Tibial artery (tissue), 4 donors: ENCODE measurements around the gene EXT2.

Experiments
- DNase-seq, 2 donors: peaks; one replicate each; pipeline ENCODE4 v3.0.0-alpha.2; 2019
- H3K27ac ChIP-seq, 2 donors: fragments of 200-600 bp; sonication (generic) in 1 of 2; 1 replicate in 1 of 2; 2 replicates in 1 of 2; pipeline ENCODE4 v1.5.1; 2018 to 2019; ENCODE audit warnings: mild to moderate bottlenecking in 1 of 2
- H3K27me3 ChIP-seq, 2 donors: fragments of 200-600 bp; sonication (generic) in 1 of 2; one replicate each; pipeline versions ENCODE4 v1.5.1 to v1.6.0; 2016 to 2019
- H3K36me3 ChIP-seq, 3 donors: fragments of 200-600 bp; sonication (generic) in 2 of 3; one replicate each; pipeline ENCODE4 v1.5.1; 2016 to 2019; ENCODE audit warnings: mild to moderate bottlenecking in 2 of 3
- H3K4me1 ChIP-seq, 4 donors: fragments of 200-600 bp; sonication (generic) in 2 of 4; 1 replicate in 3 of 4; 2 replicates in 1 of 4; pipeline ENCODE4 v1.5.1; 2016 to 2019
- H3K4me3 ChIP-seq, 2 donors: fragments of 200-600 bp; sonication (generic) in 1 of 2; 1 replicate in 1 of 2; 2 replicates in 1 of 2; pipeline ENCODE4 v1.5.1; 2018 to 2019; ENCODE audit warnings: mild to moderate bottlenecking in 2 of 2
- H3K9me3 ChIP-seq, 3 donors: fragments of 200-600 bp; sonication (generic) in 1 of 3; one replicate each; pipeline ENCODE4 v1.5.1; 2016 to 2019
- intact Hi-C: fragments of 100-400 bp; cut with DNase I; formaldehyde crosslinking; loops from one replicate; pipeline ENCODE4 v1.15.0; 2023; ENCODE audit warnings: low total_unique reads
- TF ChIP-seq, protein P1 (sequence below), 2 experiments: fragments of 200-600 bp in 1 of 2; fragments of 450-650 bp in 1 of 2; IDR thresholded peaks; one replicate each; pipeline ENCODE4 v1.5.1; 2017 to 2019; ENCODE audit warnings: antibody characterized with exemption in 2 of 2, mild to moderate bottlenecking in 1 of 2, moderate library complexity in 1 of 2

EXT2 gene

DNA sequence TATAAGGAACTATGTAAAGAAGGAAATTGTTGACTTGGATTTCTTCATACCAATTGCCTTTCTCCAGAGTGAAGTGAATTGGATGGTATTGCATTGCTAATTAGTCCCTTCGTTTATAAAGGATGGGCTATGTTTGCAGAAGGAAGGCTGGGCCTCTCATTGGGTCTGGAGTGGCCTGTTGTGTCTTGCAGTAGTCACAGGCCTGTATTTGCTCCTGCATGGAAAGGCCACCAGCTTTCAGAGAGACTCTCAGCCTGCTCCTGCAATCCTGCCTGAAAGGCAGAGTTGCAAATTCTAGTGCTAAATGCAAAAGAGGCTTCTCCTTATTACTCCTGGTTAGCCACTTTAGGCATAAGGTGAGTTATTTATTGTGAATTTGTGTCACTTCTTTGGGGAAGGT is 103.8 kb downstream of the EXT2 start:
- peaks cover 4 to 18% (median 14%) of the 10 kb centered on the region in 3 donors for H3K36me3 ChIP-seq
- no peaks in the 10 kb centered on the region for H3K4me1 ChIP-seq
- H3K27ac ChIP-seq, result no peak overlapping the region
- TF ChIP-seq, protein P1, sequence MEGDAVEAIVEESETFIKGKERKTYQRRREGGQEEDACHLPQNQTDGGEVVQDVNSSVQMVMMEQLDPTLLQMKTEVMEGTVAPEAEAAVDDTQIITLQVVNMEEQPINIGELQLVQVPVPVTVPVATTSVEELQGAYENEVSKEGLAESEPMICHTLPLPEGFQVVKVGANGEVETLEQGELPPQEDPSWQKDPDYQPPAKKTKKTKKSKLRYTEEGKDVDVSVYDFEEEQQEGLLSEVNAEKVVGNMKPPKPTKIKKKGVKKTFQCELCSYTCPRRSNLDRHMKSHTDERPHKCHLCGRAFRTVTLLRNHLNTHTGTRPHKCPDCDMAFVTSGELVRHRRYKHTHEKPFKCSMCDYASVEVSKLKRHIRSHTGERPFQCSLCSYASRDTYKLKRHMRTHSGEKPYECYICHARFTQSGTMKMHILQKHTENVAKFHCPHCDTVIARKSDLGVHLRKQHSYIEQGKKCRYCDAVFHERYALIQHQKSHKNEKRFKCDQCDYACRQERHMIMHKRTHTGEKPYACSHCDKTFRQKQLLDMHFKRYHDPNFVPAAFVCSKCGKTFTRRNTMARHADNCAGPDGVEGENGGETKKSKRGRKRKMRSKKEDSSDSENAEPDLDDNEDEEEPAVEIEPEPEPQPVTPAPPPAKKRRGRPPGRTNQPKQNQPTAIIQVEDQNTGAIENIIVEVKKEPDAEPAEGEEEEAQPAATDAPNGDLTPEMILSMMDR (IDR thresholded peaks at IDR 0.05), result no peak
- intact Hi-C loops, result no loop called here
- no peaks in the 10 kb centered on the region for H3K27me3 ChIP-seq
- H3K9me3 ChIP-seq, result no peaks in the 10 kb centered on the region
- no peak for DNase-seq
- H3K4me3 ChIP-seq, result no peak overlapping the region

DNA sequence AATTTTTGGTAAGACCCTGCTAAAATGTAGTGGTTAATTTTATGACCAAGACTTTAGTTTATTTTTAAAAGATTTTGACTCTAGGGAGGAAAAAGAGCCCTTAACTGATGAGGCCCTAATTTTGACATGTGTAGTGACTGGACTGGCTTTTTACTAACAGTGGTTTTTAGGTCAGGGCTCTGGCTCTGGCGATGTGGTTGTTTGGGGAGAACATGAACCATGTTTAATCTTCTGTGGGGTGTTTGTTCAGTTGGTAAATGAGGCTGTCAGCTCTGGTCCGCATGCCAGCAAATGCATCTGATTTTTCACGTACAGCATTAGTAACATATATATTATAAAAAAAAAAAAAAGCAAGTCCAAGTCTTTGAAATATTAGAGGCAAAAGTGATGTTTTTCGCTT is 104.3 kb downstream of the EXT2 start:
- no peaks in the 10 kb centered on the region for H3K27me3 ChIP-seq
- TF ChIP-seq, protein P1 (IDR thresholded peaks at IDR 0.05), result no peak
- H3K4me3 ChIP-seq, result no peak overlapping the region
- no peaks in the 10 kb centered on the region for H3K4me1 ChIP-seq
- H3K36me3 ChIP-seq, result peaks cover 4 to 18% (median 14%) of the 10 kb centered on the region in 3 donors
- H3K9me3 ChIP-seq, result no peaks in the 10 kb centered on the region
- intact Hi-C loops, result no loop called here
- no peak for DNase-seq
- H3K27ac ChIP-seq, result no peak overlapping the region

DNA sequence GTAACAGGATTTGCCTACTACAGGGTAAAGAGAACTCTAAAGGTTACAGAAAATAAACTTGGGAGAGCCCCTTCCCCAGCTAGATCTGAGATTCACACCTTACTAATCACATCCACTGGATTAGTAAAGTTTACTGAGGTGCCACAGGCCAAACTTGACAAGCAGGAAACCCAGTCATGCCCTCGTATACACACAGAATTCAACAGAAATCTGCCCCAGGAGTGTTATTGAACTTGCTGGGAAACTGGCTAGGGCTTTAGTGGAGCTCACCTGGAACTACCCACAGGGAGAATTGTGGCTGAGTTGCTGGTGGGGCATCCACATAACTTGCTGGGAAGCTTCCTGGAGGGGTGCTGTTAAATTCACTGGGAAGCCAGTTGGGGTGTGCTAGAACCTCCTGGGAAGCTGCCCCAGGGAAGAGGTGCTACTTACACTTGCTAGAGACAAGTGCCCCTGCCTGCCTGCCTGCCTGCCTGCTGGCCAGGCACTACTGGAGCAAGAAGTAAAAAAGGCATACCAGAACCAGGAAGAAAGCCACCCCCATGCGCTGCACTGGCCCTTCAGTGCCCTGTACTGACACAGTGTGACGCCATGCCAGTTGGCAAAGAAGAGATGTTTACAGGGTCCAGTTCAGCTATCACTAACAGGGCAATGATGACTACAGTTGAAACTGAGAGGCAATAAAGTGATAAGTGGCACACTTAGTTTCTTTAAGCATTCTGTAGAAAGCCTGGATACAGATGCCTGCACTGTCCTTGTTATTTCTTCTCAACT is 108.0 kb downstream of the EXT2 start:
- TF ChIP-seq, protein P1 (IDR thresholded peaks at IDR 0.05), result no peak
- H3K4me1 ChIP-seq, result no peaks in the 10 kb centered on the region
- intact Hi-C loops, result no loop called here
- H3K27me3 ChIP-seq, result no peaks in the 10 kb centered on the region
- peaks cover 7 to 16% (median 10%) of the 10 kb centered on the region in 3 donors for H3K36me3 ChIP-seq
- no peak overlapping the region for H3K27ac ChIP-seq
- no peak for DNase-seq
- no peaks in the 10 kb centered on the region for H3K9me3 ChIP-seq
- H3K4me3 ChIP-seq, result no peak overlapping the region

DNA sequence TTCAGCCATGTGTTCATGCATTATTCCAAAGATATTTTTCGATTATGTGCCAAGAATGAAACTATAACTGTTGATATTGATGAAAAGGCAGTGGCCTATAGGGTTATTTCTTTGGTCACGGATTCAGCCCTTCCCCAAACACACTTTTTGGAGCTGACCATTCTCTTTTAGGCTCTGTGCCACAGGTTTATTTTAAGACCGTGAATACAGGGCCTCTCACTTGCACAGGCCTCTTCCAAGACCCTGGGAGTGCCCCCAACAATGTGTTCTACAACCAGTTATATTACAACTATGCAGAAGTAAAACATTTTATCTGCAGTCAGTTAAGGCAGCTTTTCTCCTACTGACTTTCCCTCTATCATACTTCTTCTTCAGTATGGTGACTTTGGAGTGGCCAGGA is 109.9 kb downstream of the EXT2 start:
- TF ChIP-seq, protein P1 (IDR thresholded peaks at IDR 0.05), result no peak
- H3K36me3 ChIP-seq, result peaks cover 7 to 19% (median 7%) of the 10 kb centered on the region in 3 donors
- H3K4me3 ChIP-seq, result no peak overlapping the region
- no peak for DNase-seq
- no peak overlapping the region for H3K27ac ChIP-seq
- H3K9me3 ChIP-seq, result no peaks in the 10 kb centered on the region
- no peaks in the 10 kb centered on the region for H3K27me3 ChIP-seq
- intact Hi-C loops, result no loop called here
- H3K4me1 ChIP-seq, result no peaks in the 10 kb centered on the region

DNA sequence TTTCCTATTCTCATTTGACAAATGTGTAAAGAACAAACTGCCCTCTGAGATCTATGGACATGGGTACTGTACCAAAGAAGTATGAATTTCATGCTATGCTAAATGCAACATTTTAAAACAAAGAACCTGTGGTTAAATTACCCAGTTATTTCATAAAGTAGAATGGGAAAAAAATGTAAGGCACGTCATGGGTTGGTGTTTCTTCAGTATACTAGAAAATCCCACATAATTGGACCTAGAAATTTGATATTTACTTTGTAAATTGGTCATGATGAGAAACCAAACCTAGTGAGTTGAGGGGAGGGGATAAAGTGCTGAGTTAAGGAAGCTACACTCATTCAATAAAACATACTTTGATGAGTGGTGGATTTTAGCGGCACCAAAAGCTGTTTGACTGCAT is 110.4 kb downstream of the EXT2 start:
- Histone ChIP-seq H3K27me3 (no peaks in the 10 kb centered on the region), H3K27ac (no peak overlapping the region), H3K9me3 (no peaks in the 10 kb centered on the region), H3K36me3 (peaks cover 7 to 19% (median 8%) of the 10 kb centered on the region in 3 donors), H3K4me3 (no peak overlapping the region), H3K4me1 (no peaks in the 10 kb centered on the region)
- DNase-seq, result no peak
- TF ChIP-seq, protein P1 (IDR thresholded peaks at IDR 0.05), result no peak
- intact Hi-C loops, result no loop called here
